ENCODE results near the gene FGD5.

- TF ChIP-seq CTCF (conservative IDR thresholded peaks at IDR 0.05; ENCODE audit: low read depth, low read length) = no peak
- no peak for TF ChIP-seq EZH2 (IDR thresholded peaks at IDR 0.05; ENCODE audit: borderline replicate concordance, low read depth, low read length, poor library complexity, severe bottlenecking)
Measured at GRCh38 chr3:14866627-14867026, 47.9 kb downstream of the FGD5 start.

All from A673 (cell line).